Endothelial cell of umbilical vein (primary cell): ENCODE results near the gene MYLK. TPM values are rescaled to one million over a fixed set of nuclear protein-coding genes. Genes with fewer than 3 reads are reported as not detected.

Experiments used
- BruUV-seq: library from RNA; stranded (reverse); fragments of 400-500 nt; replicated peaks from 2 replicates; lab custom pipeline; 2021; lab: Mats Ljungman, UMichigan
- CTCF ChIA-PET: fragments of 300-600, 350-600 bp; sonication (Branson Sonifier 250); formaldehyde crosslinking; loops from one replicate; lab custom pipeline; 2021; ENCODE audit warnings: antibody characterized with exemption, inconsistent platforms; lab: Charles Lee
- POLR2A ChIA-PET: fragments of 300-600, 350-600 bp; sonication (Branson Sonifier 250); formaldehyde crosslinking; loops from one replicate; lab custom pipeline; 2021; ENCODE audit warnings: antibody characterized with exemption, inconsistent platforms; lab: Charles Lee
- DNase-seq: peaks from one replicate; pipeline ENCODE4 v3.0.0-alpha.2; 2011; ENCODE audit warnings: low read depth, low spot score
- FAIRE-seq: peaks from 2 replicates; lab custom pipeline; 2011; peaks lifted over from hg19 to GRCh38; lab: Jason Lieb, UNC
- H2AFZ ChIP-seq: 2 replicates; pipeline ENCODE4 v1.6.0; 2012; ENCODE audit warnings: low read depth, low read length, control low read depth, inconsistent platforms
- H3K27ac ChIP-seq: 2 replicates; pipeline ENCODE4 v1.5.1; 2011; ENCODE audit warnings: low read depth, mild to moderate bottlenecking, control low read depth, low read length, moderate library complexity; ENCODE audit not compliant: insufficient read depth
- H3K27me3 ChIP-seq, 2 experiments: 2 replicates each; pipeline versions ENCODE4 v1.6.0 to v1.6.1; 2011; ENCODE audit warnings: low read length in 2 of 2, mixed read lengths in 1 of 2; ENCODE audit not compliant: control insufficient read depth in 2 of 2, insufficient read depth in 2 of 2
- H3K36me3 ChIP-seq, 2 experiments: 2 replicates in 1 of 2; 3 replicates in 1 of 2; pipeline ENCODE4 v1.5.1; 2011; ENCODE audit warnings: low read length in 2 of 2, mild to moderate bottlenecking in 1 of 2, moderate library complexity in 1 of 2; ENCODE audit not compliant: control insufficient read depth in 2 of 2, insufficient read depth in 2 of 2; ENCODE audit errors: extremely low read depth in 1 of 2
- H3K4me1 ChIP-seq: 3 replicates; pipeline ENCODE4 v1.5.1; 2011; ENCODE audit warnings: mild to moderate bottlenecking, low read length; ENCODE audit not compliant: control insufficient read depth, insufficient read depth; ENCODE audit errors: extremely low read depth
- H3K4me2 ChIP-seq: 2 replicates; pipeline ENCODE4 v1.6.1; 2011; ENCODE audit warnings: low read length, control low read depth, mixed read lengths; ENCODE audit not compliant: insufficient read depth
- H3K4me3 ChIP-seq, 3 experiments: fragments of 200-600 bp in 1 of 3; sonication (generic), shearing (Covaris generic) in 1 of 3; replicated peaks in 1 of 3; 2 replicates each; pipeline ENCODE4 v1.5.1; 2011 to 2016; ENCODE audit warnings: control low read depth in 3 of 3, low read length in 3 of 3, mild to moderate bottlenecking in 2 of 3, inconsistent platforms in 1 of 3, low read depth in 1 of 3, moderate library complexity in 1 of 3; ENCODE audit not compliant: insufficient read depth in 1 of 3
- H3K79me2 ChIP-seq: 2 replicates; pipeline ENCODE4 v1.6.0; 2012; ENCODE audit warnings: low read length, inconsistent platforms; ENCODE audit not compliant: control insufficient read depth, insufficient read depth
- H3K9ac ChIP-seq: replicated peaks from 2 replicates; pipeline ENCODE3; 2011; ENCODE audit warnings: low read length, control low read depth; ENCODE audit not compliant: insufficient read depth; ENCODE audit errors: extremely low read depth
- H3K9me1 ChIP-seq: replicated peaks from 3 replicates; pipeline ENCODE4 v1.6.0; 2011; ENCODE audit warnings: mild to moderate bottlenecking, low read length; ENCODE audit not compliant: control insufficient read depth, insufficient read depth; ENCODE audit errors: extremely low read depth
- H3K9me3 ChIP-seq: replicated peaks from 2 replicates; pipeline ENCODE4 v1.5.1; 2012; ENCODE audit warnings: low read length, inconsistent platforms; ENCODE audit not compliant: control insufficient read depth, insufficient read depth
- H4K20me1 ChIP-seq: replicated peaks from 2 replicates; pipeline ENCODE3; 2011; ENCODE audit warnings: mild to moderate bottlenecking, low read length; ENCODE audit not compliant: control insufficient read depth, insufficient read depth; ENCODE audit errors: extremely low read depth
- EZH2 ChIP-seq: IDR thresholded peaks from 2 replicates; pipeline ENCODE4 v1.6.1; 2012; ENCODE audit warnings: borderline replicate concordance, low read depth, mild to moderate bottlenecking, moderate library complexity, low read length, inconsistent platforms; ENCODE audit not compliant: severe bottlenecking
- FOS ChIP-seq: IDR thresholded peaks from 2 replicates; pipeline ENCODE4 v1.6.1; 2011; ENCODE audit warnings: mild to moderate bottlenecking, low read length, moderate library complexity, borderline replicate concordance; ENCODE audit not compliant: insufficient read depth
- GATA2 ChIP-seq: IDR thresholded peaks from 2 replicates; pipeline ENCODE4 v1.7.0; 2011; ENCODE audit warnings: low read depth, mild to moderate bottlenecking, moderate library complexity, mixed read lengths, low read length; ENCODE audit not compliant: insufficient read length, insufficient read depth
- JUN ChIP-seq: IDR thresholded peaks from 2 replicates; pipeline ENCODE4 v1.6.1; 2011; ENCODE audit warnings: borderline replicate concordance, low read depth; ENCODE audit not compliant: insufficient read length, insufficient read depth
- MYC ChIP-seq: IDR thresholded peaks from one replicate; pipeline ENCODE4 v1.6.1; 2011; ENCODE audit warnings: mild to moderate bottlenecking, low read depth, low read length
- POLR2A ChIP-seq: IDR thresholded peaks from 2 replicates; pipeline ENCODE4 v1.6.1; 2012; ENCODE audit warnings: low read depth, mild to moderate bottlenecking, control low read depth, low read length
- POLR2AphosphoS5 ChIP-seq: IDR thresholded peaks from 2 replicates; pipeline ENCODE4 v1.6.1; 2012; ENCODE audit warnings: low read depth, mild to moderate bottlenecking, control low read depth, low read length, moderate library complexity; ENCODE audit not compliant: insufficient read depth
- dilution Hi-C: fragments of 300-500 bp; cut with MboI; formaldehyde crosslinking; loops from one replicate; pipeline ENCODE4 v1.15.0; 2019; ENCODE audit warnings: low sequenced_read_pairs; ENCODE audit not compliant: extremely low pct_ligation_motif_present
- intact Hi-C: fragments of 100-400 bp; cut with micrococcal nuclease; formaldehyde crosslinking; loops from one replicate; pipeline ENCODE4 v1.10.0; 2022
- polyA plus RNA-seq, 4 experiments: library from polyadenylated mRNA; depleted of rRNA in 3 of 4; stranded (reverse) in 3 of 4; unstranded in 1 of 4; fragments of >200 nt; gene quantifications; 2 replicates each; pipeline versions ENCODE4 v1.2.1 to v1.2.3, GENCODE V29; 2011 to 2012; ENCODE audit warnings: missing spikeins in 1 of 4
- total RNA-seq: library from RNA; stranded (reverse); gene quantifications from 2 replicates; pipeline ENCODE4 v1.2.3, GENCODE V29; 2021
- TF ChIP-seq, protein P1 (sequence below): IDR thresholded peaks from 2 replicates; pipeline ENCODE4 v1.6.1; 2011; ENCODE audit not compliant: insufficient read depth, insufficient read length
- TF ChIP-seq, protein P2 (sequence below), 2 donors: IDR thresholded peaks; 1 replicate in 1 of 2; 2 replicates in 1 of 2; pipeline ENCODE4 v1.5.1; 2011; ENCODE audit warnings: low read length in 2 of 2, mild to moderate bottlenecking in 2 of 2, moderate library complexity in 2 of 2, control low read depth in 1 of 2, inconsistent platforms in 1 of 2, low read depth in 1 of 2; ENCODE audit not compliant: insufficient read depth in 1 of 2; ENCODE audit errors: extremely low read depth in 1 of 2

Gene MYLK
- total and polyA plus RNA-seq, 2 donors (not counting 3 experiments of a cell fraction or from before 2014, with no cell fraction given), result 10.0 to 22.2 TPM

DNA sequence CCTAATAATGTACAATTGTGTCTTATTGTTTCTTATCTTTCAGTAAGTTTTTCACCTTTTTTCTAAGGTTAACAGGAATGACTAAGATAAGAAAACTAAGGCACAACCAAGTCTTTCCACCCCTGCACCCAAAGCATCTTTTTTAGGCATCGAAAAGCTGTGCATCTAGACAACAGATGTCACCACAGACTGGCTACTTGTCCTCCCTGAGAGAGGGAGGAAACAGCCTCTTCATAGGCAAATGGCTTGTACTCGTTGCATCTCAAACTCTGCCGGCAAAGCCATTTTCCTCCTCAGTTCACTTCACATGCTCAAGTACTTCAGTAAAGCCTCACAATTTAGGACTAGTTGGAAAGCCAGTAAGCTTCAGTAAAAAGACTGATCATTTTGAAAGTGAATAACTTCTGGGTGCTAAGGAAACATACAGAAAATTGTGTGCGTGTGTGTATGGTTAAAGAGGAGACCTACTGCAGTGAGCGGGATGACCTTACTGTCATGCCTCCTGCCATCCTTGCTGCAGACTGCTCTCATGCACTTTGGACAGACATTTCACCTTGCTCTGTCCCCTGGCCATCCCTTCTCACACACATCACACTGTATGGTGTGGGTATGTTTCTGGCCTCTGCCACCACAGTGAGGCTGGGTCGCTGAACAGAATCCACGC is 262.8 kb downstream of the MYLK start:
- no peak overlapping the region for H2AFZ ChIP-seq
- FAIRE-seq (no peak), DNase-seq (no peak)
- H3K9me3 ChIP-seq, result no peaks in the 10 kb centered on the region
- POLR2A ChIA-PET, result no interaction called here
- H3K27me3 ChIP-seq, result no peaks in the 10 kb centered on the region
- no TSS peak for BruUV-seq
- H4K20me1 ChIP-seq, result no peaks in the 10 kb centered on the region
- intact Hi-C loops, result no loop called here
- no peak overlapping the region for H3K27ac ChIP-seq
- H3K4me3 ChIP-seq, result no peak overlapping the region
- no peaks in the 10 kb centered on the region for H3K79me2 ChIP-seq
- no peaks in the 10 kb centered on the region for H3K4me1 ChIP-seq
- no peaks in the 10 kb centered on the region for H3K36me3 ChIP-seq
- no peak overlapping the region for H3K4me2 ChIP-seq
- CTCF ChIA-PET, result no interaction called here
- TF ChIP-seq, protein P1, sequence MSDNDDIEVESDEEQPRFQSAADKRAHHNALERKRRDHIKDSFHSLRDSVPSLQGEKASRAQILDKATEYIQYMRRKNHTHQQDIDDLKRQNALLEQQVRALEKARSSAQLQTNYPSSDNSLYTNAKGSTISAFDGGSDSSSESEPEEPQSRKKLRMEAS, result no peak
- no peak for TF ChIP-seq EZH2
- TF ChIP-seq, protein P2, sequence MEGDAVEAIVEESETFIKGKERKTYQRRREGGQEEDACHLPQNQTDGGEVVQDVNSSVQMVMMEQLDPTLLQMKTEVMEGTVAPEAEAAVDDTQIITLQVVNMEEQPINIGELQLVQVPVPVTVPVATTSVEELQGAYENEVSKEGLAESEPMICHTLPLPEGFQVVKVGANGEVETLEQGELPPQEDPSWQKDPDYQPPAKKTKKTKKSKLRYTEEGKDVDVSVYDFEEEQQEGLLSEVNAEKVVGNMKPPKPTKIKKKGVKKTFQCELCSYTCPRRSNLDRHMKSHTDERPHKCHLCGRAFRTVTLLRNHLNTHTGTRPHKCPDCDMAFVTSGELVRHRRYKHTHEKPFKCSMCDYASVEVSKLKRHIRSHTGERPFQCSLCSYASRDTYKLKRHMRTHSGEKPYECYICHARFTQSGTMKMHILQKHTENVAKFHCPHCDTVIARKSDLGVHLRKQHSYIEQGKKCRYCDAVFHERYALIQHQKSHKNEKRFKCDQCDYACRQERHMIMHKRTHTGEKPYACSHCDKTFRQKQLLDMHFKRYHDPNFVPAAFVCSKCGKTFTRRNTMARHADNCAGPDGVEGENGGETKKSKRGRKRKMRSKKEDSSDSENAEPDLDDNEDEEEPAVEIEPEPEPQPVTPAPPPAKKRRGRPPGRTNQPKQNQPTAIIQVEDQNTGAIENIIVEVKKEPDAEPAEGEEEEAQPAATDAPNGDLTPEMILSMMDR (IDR thresholded peaks at IDR 0.05; ENCODE audit: extremely low read depth in 1 of 2, insufficient read depth in 1 of 2, low read depth in 1 of 2, low read length in 2 of 2), result no peak
- no peak for TF ChIP-seq FOS
- TF ChIP-seq GATA2, result no peak
- TF ChIP-seq MYC, result no peak
- no peak for TF ChIP-seq JUN
- TF ChIP-seq POLR2A, result no peak
- no peak for TF ChIP-seq POLR2AphosphoS5
- dilution Hi-C loops, result no loop called here
- H3K9ac ChIP-seq, result no peak overlapping the region
- no peaks in the 10 kb centered on the region for H3K9me1 ChIP-seq
